Measurements from ENCODE around the gene CFAP61. TPM values are rescaled to one million over a fixed set of nuclear protein-coding genes. Genes with fewer than 3 reads are reported as not detected.

CFAP61 gene
- total and polyA plus RNA-seq, 2 donors, result 0.23 to 0.24 TPM

DNA sequence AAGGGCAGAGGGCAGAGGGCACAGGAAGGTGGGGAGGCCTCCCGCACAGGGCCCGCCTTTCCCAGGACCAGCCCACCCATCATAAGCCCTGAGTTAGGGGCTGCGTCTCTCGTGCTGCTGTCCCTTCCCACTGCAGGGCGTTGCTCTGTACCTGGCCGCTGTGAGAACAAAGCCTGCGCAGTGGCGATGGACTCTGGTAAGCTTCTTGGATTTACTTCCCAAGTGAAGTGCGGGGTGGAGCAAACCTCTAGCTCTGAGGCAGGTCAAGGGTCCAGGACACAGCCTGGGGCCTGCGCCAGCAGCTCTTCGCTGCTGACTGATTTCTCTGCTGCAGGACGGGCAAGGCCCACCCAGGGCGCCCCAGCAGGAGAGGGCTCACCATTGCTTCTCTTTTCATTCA is 339.4 kb downstream of the CFAP61 start:
- DNase-seq (ENCODE audit: low read depth in 6 of 9, low spot score in 9 of 9), result no peak
- Histone ChIP-seq H3K4me1 (ENCODE audit: control insufficient read depth in 2 of 2, insufficient read depth in 2 of 2, low read length in 2 of 2) (no peaks in the 10 kb centered on the region), H3K27ac (ENCODE audit: low read depth in 1 of 2, low read length in 1 of 2) (no peak overlapping the region), H3K4me3 (ENCODE audit: low read length in 2 of 2) (no peak overlapping the region), H3K9me3 (ENCODE audit: control insufficient read depth in 2 of 2, insufficient read depth in 1 of 2, low read length in 1 of 2) (no peaks in the 10 kb centered on the region), H3K36me3 (ENCODE audit: control insufficient read depth in 2 of 2, insufficient read depth in 2 of 2, low read length in 1 of 2) (peaks cover 0 to 4% of the 10 kb centered on the region in 2 donors), H3K27me3 (ENCODE audit: control insufficient read depth in 2 of 2, insufficient read depth in 1 of 2, low read length in 1 of 2) (no peaks in the 10 kb centered on the region)
- WGBS, result 94% methylated on average over 13 of the region's 13 CpGs

DNA sequence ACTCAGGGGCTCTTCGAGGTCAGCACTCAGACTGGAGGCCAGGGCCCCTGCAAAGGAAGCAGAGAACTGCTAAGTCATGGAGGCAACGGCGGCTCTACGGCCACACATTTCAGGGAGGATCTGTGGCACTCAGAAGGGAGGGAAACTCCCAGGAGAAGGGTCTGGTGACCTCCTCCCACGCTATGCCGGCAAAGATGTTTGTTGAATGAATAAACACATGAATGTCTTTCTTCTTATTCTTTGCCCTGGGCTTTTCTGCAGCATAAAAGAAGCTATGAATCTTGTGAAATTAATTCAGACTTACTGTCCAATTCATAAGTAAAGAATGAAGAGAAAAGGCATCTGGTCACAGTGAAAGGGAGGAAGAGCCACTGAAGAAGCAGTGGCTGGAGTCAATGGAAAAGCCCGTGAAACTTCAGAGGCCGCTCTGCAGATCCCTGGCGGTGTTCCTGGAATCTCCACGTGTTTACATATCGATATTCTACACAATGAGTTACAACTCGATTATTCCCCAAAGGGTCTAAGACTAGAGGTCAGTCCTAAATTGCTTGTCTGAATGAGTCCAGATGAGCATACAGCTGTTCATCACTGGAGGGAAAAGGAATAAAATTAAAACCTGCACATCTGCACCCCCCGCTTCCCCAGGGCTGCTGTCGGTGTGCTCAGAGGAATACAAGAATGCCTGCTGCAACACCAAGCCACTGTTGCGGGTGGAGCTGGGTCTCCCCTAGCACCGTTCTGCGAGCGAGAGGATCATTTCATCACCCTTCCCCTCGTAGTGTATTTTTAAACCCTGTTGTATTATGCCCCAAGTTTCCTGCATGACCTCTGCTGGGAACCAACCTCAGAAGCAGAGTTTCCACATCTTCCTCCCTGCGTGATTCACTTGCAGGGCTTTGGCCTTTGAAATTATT is 341.1 kb downstream of the CFAP61 start:
- H3K4me3 ChIP-seq (ENCODE audit: low read length in 2 of 2), result no peak overlapping the region
- no peaks in the 10 kb centered on the region for H3K27me3 ChIP-seq (ENCODE audit: control insufficient read depth in 2 of 2, insufficient read depth in 1 of 2, low read length in 1 of 2)
- H3K27ac ChIP-seq (ENCODE audit: low read depth in 1 of 2, low read length in 1 of 2), result no peak overlapping the region
- H3K9me3 ChIP-seq (ENCODE audit: control insufficient read depth in 2 of 2, insufficient read depth in 1 of 2, low read length in 1 of 2), result no peaks in the 10 kb centered on the region
- DNase-seq (ENCODE audit: low read depth in 6 of 9, low spot score in 9 of 9), result no peak
- H3K4me1 ChIP-seq (ENCODE audit: control insufficient read depth in 2 of 2, insufficient read depth in 2 of 2, low read length in 2 of 2), result no peaks in the 10 kb centered on the region
- 84% methylated on average over 20 of the region's 20 CpGs for WGBS
- H3K36me3 ChIP-seq (ENCODE audit: control insufficient read depth in 2 of 2, insufficient read depth in 2 of 2, low read length in 1 of 2), result peaks cover 0 to 4% of the 10 kb centered on the region in 2 donors

DNA sequence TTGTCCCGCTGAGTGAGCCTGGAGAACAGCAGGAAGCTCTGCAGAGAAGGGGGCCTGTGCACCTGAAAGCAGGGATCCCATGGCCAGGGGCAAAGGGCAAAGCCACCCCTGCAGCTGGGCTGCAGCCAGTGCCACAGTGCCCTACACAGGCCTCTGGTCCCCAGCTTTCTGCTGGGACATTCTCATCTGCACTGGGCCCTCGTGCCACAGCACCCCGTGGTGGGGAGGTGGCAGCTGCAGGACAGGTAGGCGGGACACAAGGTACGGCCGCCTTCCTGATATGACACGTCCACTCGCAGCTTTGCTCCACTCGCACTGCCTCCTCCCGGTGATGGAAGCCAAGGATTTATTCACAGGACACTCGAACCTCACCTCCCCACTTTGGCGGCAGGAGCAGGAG is 342.8 kb downstream of the CFAP61 start:
- Histone ChIP-seq H3K36me3 (ENCODE audit: control insufficient read depth in 2 of 2, insufficient read depth in 2 of 2, low read length in 1 of 2) (peaks cover 0 to 4% of the 10 kb centered on the region in 2 donors), H3K9me3 (ENCODE audit: control insufficient read depth in 2 of 2, insufficient read depth in 1 of 2, low read length in 1 of 2) (no peaks in the 10 kb centered on the region), H3K27ac (ENCODE audit: low read depth in 1 of 2, low read length in 1 of 2) (no peak overlapping the region), H3K27me3 (ENCODE audit: control insufficient read depth in 2 of 2, insufficient read depth in 1 of 2, low read length in 1 of 2) (no peaks in the 10 kb centered on the region), H3K4me3 (ENCODE audit: low read length in 2 of 2) (no peak overlapping the region), H3K4me1 (ENCODE audit: control insufficient read depth in 2 of 2, insufficient read depth in 2 of 2, low read length in 2 of 2) (no peaks in the 10 kb centered on the region)
- WGBS, result 96% methylated on average over 12 of the region's 12 CpGs
- DNase-seq (ENCODE audit: low read depth in 6 of 9, low spot score in 9 of 9), result no peak

DNA sequence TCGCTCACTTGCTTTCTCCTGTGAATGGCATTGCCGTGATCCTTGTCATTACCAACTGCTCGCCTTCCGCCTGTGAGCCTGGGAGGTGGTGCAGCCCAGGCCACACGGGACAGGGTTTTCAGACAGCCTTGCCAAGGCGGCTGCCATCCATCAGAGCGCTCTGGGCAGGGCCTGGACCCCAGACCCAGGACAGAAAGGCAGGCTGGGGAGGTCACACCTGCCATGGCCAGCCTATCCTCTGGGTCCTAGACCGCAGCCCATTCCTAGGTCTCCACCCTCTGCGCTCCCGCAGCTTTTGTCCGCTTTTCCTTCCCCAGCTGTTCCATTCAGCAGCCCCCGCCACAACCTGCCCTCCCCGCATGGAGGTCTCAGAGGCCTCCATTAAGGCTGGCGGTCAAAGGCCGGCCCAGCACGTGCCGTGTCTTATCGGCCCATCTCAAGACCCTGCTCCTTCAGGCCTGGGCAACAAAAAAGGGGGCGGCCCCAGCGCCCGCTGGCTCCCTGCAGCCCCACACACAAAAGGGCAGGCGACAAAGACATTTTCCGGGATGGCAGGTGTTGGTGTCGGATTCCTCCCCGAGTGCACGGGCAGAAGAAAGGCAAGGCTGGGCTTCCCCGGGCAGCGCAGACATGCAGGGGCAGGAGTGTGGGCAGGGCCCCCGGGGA is 343.7 kb downstream of the CFAP61 start:
- peaks cover 0 to 4% of the 10 kb centered on the region in 2 donors for H3K36me3 ChIP-seq (ENCODE audit: control insufficient read depth in 2 of 2, insufficient read depth in 2 of 2, low read length in 1 of 2)
- no peaks in the 10 kb centered on the region for H3K27me3 ChIP-seq (ENCODE audit: control insufficient read depth in 2 of 2, insufficient read depth in 1 of 2, low read length in 1 of 2)
- H3K27ac ChIP-seq (ENCODE audit: low read depth in 1 of 2, low read length in 1 of 2), result no peak overlapping the region
- no peaks in the 10 kb centered on the region for H3K4me1 ChIP-seq (ENCODE audit: control insufficient read depth in 2 of 2, insufficient read depth in 2 of 2, low read length in 2 of 2)
- H3K4me3 ChIP-seq (ENCODE audit: low read length in 2 of 2), result no peak overlapping the region
- 97% methylated on average over 29 of the region's 29 CpGs for WGBS
- no peaks in the 10 kb centered on the region for H3K9me3 ChIP-seq (ENCODE audit: control insufficient read depth in 2 of 2, insufficient read depth in 1 of 2, low read length in 1 of 2)
- DNase-seq (ENCODE audit: low read depth in 6 of 9, low spot score in 9 of 9), result no peak

DNA sequence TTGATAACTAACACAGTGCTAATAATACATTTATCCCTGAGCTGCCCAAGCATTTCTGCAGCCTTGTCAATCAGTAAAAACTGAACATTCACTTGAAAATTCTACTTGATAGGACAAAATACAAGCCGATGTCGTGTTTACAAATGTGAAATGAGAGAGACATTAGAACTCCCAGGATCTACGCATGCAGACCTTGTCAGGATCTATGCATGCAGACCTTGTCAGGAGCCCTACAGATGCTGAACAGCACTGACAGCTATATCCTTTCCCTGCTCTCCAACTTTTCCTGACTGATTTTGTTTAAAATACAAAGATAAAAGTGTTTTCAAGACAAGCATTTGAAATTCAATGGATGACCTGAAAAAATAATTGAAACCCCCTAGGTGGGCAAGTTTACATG is 344.5 kb downstream of the CFAP61 start:
- Histone ChIP-seq H3K9me3 (ENCODE audit: control insufficient read depth in 2 of 2, insufficient read depth in 1 of 2, low read length in 1 of 2) (no peaks in the 10 kb centered on the region), H3K36me3 (ENCODE audit: control insufficient read depth in 2 of 2, insufficient read depth in 2 of 2, low read length in 1 of 2) (peaks cover 0 to 4% of the 10 kb centered on the region in 2 donors), H3K27ac (ENCODE audit: low read depth in 1 of 2, low read length in 1 of 2) (no peak overlapping the region), H3K4me3 (ENCODE audit: low read length in 2 of 2) (no peak overlapping the region), H3K4me1 (ENCODE audit: control insufficient read depth in 2 of 2, insufficient read depth in 2 of 2, low read length in 2 of 2) (peaks cover 3 to 4% of the 10 kb centered on the region in 2 donors), H3K27me3 (ENCODE audit: control insufficient read depth in 2 of 2, insufficient read depth in 1 of 2, low read length in 1 of 2) (no peaks in the 10 kb centered on the region)
- 95% methylated on average over 3 of the region's 3 CpGs for WGBS
- no peak for DNase-seq (ENCODE audit: low read depth in 6 of 9, low spot score in 9 of 9)

DNA sequence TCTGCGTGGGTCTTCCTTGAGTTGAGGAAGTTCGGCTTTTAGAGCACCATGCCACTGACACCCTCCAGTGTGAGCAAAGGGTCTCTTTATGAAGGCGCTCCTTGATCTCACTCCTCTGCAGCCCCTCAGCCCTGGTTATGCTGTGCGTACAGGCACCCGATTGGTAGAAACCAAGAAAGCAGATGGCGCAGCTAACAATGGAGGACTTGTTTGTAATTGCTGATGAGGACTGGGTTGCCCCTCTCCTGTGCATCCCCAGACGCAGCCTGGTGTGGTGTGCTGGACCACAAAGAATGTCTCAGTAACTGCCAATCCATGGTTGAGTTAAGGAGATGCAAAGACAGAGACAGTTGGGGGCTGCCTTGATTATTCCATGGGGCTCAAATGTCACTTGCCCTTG is 345.8 kb downstream of the CFAP61 start:
- 98% methylated on average over 7 of the region's 7 CpGs for WGBS
- Histone ChIP-seq H3K27ac (ENCODE audit: low read depth in 1 of 2, low read length in 1 of 2) (no peak overlapping the region), H3K27me3 (ENCODE audit: control insufficient read depth in 2 of 2, insufficient read depth in 1 of 2, low read length in 1 of 2) (no peaks in the 10 kb centered on the region), H3K9me3 (ENCODE audit: control insufficient read depth in 2 of 2, insufficient read depth in 1 of 2, low read length in 1 of 2) (no peaks in the 10 kb centered on the region), H3K4me3 (ENCODE audit: low read length in 2 of 2) (no peak overlapping the region), H3K36me3 (ENCODE audit: control insufficient read depth in 2 of 2, insufficient read depth in 2 of 2, low read length in 1 of 2) (no peaks in the 10 kb centered on the region), H3K4me1 (ENCODE audit: control insufficient read depth in 2 of 2, insufficient read depth in 2 of 2, low read length in 2 of 2) (peaks cover 3 to 15% of the 10 kb centered on the region in 2 donors)
- DNase-seq (ENCODE audit: low read depth in 6 of 9, low spot score in 9 of 9), result no peak

DNA sequence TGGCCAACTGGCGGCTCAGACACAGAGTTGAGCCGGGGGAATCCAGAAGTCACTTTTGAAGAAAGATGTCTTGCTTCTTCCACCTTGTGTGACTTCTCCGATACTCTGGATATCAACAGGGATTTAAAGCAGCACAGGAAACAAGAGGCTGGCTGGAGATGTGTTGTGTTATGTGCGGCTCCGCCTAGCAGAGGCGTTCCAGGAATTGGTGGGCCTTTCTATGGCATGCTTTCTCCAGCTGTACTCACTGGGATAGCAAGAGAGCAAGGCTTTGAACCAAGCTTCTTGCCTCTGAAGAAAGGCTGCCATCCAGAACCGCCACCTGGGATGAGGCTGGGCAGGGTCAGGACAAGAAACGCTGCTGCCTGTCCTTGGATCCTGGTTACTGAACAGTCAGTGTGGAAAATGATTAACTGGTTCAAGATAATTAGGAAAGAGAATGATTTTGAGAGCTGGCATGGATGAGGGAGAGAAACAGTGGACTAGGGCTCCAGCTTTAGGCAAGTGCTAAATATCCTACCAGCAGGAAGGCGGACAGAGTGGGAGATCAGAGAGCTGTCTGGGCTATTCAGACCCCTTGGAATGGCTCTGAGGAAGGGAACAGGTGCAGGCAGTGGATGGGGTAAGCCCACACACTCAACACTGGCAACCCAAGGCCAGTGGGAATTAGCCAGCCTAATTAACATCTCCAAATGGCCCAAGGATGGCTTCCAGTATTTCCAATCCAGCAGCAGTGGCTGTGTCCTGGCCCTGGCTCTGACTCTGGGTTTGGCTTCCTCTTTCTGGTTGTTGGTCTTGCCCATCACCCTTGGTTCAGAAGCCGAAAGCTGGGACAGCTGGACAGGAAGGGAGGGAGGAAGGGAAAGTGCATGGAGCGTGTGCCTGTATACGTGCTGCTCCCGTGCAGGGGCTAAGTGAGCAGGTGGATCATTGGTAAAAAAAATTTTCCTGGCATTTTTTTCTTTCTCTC is 347.5 kb downstream of the CFAP61 start:
- no peak overlapping the region for H3K4me3 ChIP-seq (ENCODE audit: low read length in 2 of 2)
- no peaks in the 10 kb centered on the region for H3K27me3 ChIP-seq (ENCODE audit: control insufficient read depth in 2 of 2, insufficient read depth in 1 of 2, low read length in 1 of 2)
- no peak for DNase-seq (ENCODE audit: low read depth in 6 of 9, low spot score in 9 of 9)
- H3K9me3 ChIP-seq (ENCODE audit: control insufficient read depth in 2 of 2, insufficient read depth in 1 of 2, low read length in 1 of 2), result no peaks in the 10 kb centered on the region
- peaks cover 9 to 32% of the 10 kb centered on the region in 2 donors for H3K4me1 ChIP-seq (ENCODE audit: control insufficient read depth in 2 of 2, insufficient read depth in 2 of 2, low read length in 2 of 2)
- no peak overlapping the region for H3K27ac ChIP-seq (ENCODE audit: low read depth in 1 of 2, low read length in 1 of 2)
- WGBS, result 96% methylated on average over 13 of the region's 13 CpGs
- H3K36me3 ChIP-seq (ENCODE audit: control insufficient read depth in 2 of 2, insufficient read depth in 2 of 2, low read length in 1 of 2), result no peaks in the 10 kb centered on the region

DNA sequence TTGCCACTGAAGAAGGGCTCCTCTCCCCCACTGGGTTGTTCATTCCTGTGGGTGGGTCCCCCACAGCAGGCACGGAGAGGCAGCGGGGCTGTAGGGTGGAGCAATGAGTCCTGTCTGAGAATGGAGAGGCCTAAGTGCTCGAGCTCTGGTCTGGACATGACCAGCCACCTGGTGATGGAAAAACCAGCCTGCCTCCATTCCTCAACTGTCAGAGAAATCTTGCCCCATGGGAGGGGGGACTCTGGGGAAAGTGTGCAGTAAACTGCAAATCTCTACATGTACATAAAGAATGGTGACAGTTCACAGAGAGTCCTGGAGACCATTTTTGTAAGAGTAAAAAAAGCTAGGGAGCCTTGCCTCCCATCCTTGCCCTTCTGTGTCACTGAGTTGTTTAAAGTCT is 349.7 kb downstream of the CFAP61 start:
- Histone ChIP-seq H3K4me1 (ENCODE audit: control insufficient read depth in 2 of 2, insufficient read depth in 2 of 2, low read length in 2 of 2) (peaks cover 16 to 51% of the 10 kb centered on the region in 2 donors), H3K36me3 (ENCODE audit: control insufficient read depth in 2 of 2, insufficient read depth in 2 of 2, low read length in 1 of 2) (no peaks in the 10 kb centered on the region), H3K4me3 (ENCODE audit: low read length in 2 of 2) (no peak overlapping the region), H3K9me3 (ENCODE audit: control insufficient read depth in 2 of 2, insufficient read depth in 1 of 2, low read length in 1 of 2) (no peaks in the 10 kb centered on the region), H3K27me3 (ENCODE audit: control insufficient read depth in 2 of 2, insufficient read depth in 1 of 2, low read length in 1 of 2) (no peaks in the 10 kb centered on the region), H3K27ac (ENCODE audit: low read depth in 1 of 2, low read length in 1 of 2) (no peak overlapping the region)
- DNase-seq (ENCODE audit: low read depth in 6 of 9, low spot score in 9 of 9), result no peak
- WGBS, result 92% methylated on average over 3 of the region's 3 CpGs
